Spleen (tissue), 11 donors: ENCODE measurements around the gene RASSF7. TPM values are rescaled to one million over a fixed set of nuclear protein-coding genes. Genes with fewer than 3 reads are reported as not detected.

Experiments used
- DNase-seq: peaks from one replicate; pipeline ENCODE4 v3.0.0-alpha.2; 2020
- H3K27ac ChIP-seq, 8 donors: fragments of 200-600 bp; sonication (generic) in 7 of 8; 1 replicate in 4 of 8; 2 replicates in 4 of 8; pipeline versions ENCODE4 v1.5.0 to v1.8.0; 2016 to 2021; ENCODE audit warnings: inconsistent platforms in 4 of 8, mild to moderate bottlenecking in 4 of 8, moderate library complexity in 1 of 8
- H3K27me3 ChIP-seq, 7 donors: fragments of 200-600 bp; sonication (generic) in 6 of 7; replicated peaks in 1 of 7; 1 replicate in 4 of 7; 2 replicates in 3 of 7; pipeline versions ENCODE4 v1.5.0 to v1.8.0; 2016 to 2021; ENCODE audit warnings: inconsistent platforms in 3 of 7, mild to moderate bottlenecking in 1 of 7
- H3K36me3 ChIP-seq, 6 donors: fragments of 200-600 bp; sonication (generic) in 5 of 6; 1 replicate in 4 of 6; 2 replicates in 2 of 6; pipeline versions ENCODE4 v1.5.0 to v1.8.0; 2016 to 2021; ENCODE audit warnings: inconsistent platforms in 2 of 6
- H3K4me1 ChIP-seq, 6 donors: fragments of 200-600 bp; sonication (generic) in 5 of 6; 1 replicate in 3 of 6; 2 replicates in 3 of 6; pipeline versions ENCODE4 v1.5.0 to v1.8.0; 2016 to 2021; ENCODE audit warnings: inconsistent platforms in 3 of 6
- H3K4me3 ChIP-seq, 8 donors: fragments of 200-600 bp; sonication (generic) in 7 of 8; 1 replicate in 4 of 8; 2 replicates in 4 of 8; pipeline versions ENCODE4 v1.5.0 to v1.8.0; 2016 to 2021; ENCODE audit warnings: inconsistent platforms in 4 of 8, mild to moderate bottlenecking in 4 of 8, moderate library complexity in 2 of 8
- H3K9me3 ChIP-seq, 8 donors: fragments of 200-600 bp; sonication (generic) in 7 of 8; 1 replicate in 4 of 8; 2 replicates in 4 of 8; pipeline versions ENCODE4 v1.5.0 to v1.8.0; 2016 to 2021; ENCODE audit warnings: inconsistent platforms in 4 of 8
- CTCF ChIP-seq, 11 experiments: fragments of 200-600 bp in 7 of 11; fragments of 450-650 bp in 4 of 11; sonication (generic) in 4 of 11; IDR thresholded peaks in 8 of 11; conservative IDR thresholded peaks in 3 of 11; 1 replicate in 7 of 11; 2 replicates in 4 of 11; pipeline versions ENCODE4 v1.4.0 to v1.8.0; 2016 to 2021; ENCODE audit warnings: antibody characterized with exemption in 11 of 11, inconsistent platforms in 4 of 11, mild to moderate bottlenecking in 1 of 11
- POLR2A ChIP-seq, 3 donors: fragments of 450-650 bp; IDR thresholded peaks; one replicate each; pipeline ENCODE4 v1.5.1; 2017; ENCODE audit warnings: antibody characterized with exemption in 3 of 3, mild to moderate bottlenecking in 1 of 3
- POLR2AphosphoS5 ChIP-seq, 3 donors: sonication (generic); formaldehyde crosslinking; IDR thresholded peaks; one replicate each; pipeline ENCODE4 v1.5.1; 2017; ENCODE audit warnings: antibody characterized with exemption in 3 of 3
- whole genome bisulfite sequencing, 5 donors: extraction: QIAGEN DNeasy Blood & Tissue Kit in 3 of 5; methylation state at CpG; one replicate each; pipeline versions ENCODE4 v1.1.5 to v1.1.7; 2013 to 2018; 5-methylcytosine and 5-hydroxymethylcytosine counted together
- intact Hi-C: fragments of 100-400 bp; cut with DNase I; formaldehyde crosslinking; loops from one replicate; pipeline ENCODE4 v1.15.0; 2023; ENCODE audit warnings: low total_unique reads
- polyA plus RNA-seq, 3 donors: library from polyadenylated mRNA; stranded (reverse); fragments of 200-250 nt; gene quantifications; one replicate each; pipeline ENCODE4 v1.2.1, GENCODE V29; 2013
- total RNA-seq, 7 donors: library from RNA; depleted of rRNA in 3 of 7; stranded (reverse); fragments of >200 nt in 3 of 7; fragmentation: NEBNext Ultra II Directional in 4 of 7; extraction: Animal tissue kit (Norgen Biotek cat#: 25700) in 4 of 7; gene quantifications; one replicate each; pipeline versions ENCODE4 v1.1.0 to v1.2.1, GENCODE V29; 2016 to 2021
- donor health status: healthy with polysubstance abuse.
- donor health status: DM: no; HTN: no; CAD: no; lungs with moderate emphysema.
- donor health status: DM: no; HTN: no; CAD: no.
- donor health status: Bipolar disorder and iron deficiency.
- donor health status: healthy.
- donor health status: DM: no; HTN: no; CAD: no.
- donor health status: DM: yes; HTN: yes; CAD: no.

Gene RASSF7
- total and polyA plus RNA-seq, 10 donors = 8.3 to 39.6 (median 26.6) TPM

- Histone ChIP-seq H3K4me1 (peaks cover 31 to 73% (median 60%) of the 10 kb centered on the region in 6 donors), H3K4me3 (peak overlapping the region; percentile 68 to 94 (median 84)), H3K27me3 (peaks cover 0 to 19% (median 14%) of the 10 kb centered on the region in 7 donors), H3K27ac (peak overlapping the region in 6 of 8 donors; percentile 13 to 96 (median 93)), H3K9me3 (no peaks in the 10 kb centered on the region), H3K36me3 (peaks cover 0 to 25% (median 7%) of the 10 kb centered on the region in 6 donors)
- peak; percentile 90 for DNase-seq
- intact Hi-C loops = no loop called here
- WGBS, 5 donors = 6 to 16% (median 9%) methylated on average over 19 to 46 of the region's 48 CpGs
- TF ChIP-seq POLR2A (IDR thresholded peaks at IDR 0.05) = no peak
- TF ChIP-seq POLR2AphosphoS5 (IDR thresholded peaks at IDR 0.05) = no peak
- no peak for TF ChIP-seq CTCF (IDR thresholded peaks at IDR 0.05 in 8 of 11, conservative IDR thresholded peaks at IDR 0.05 in 3 of 11)
These were observed 16.2 kb downstream of the RASSF7 start for GRCh38 chr11:576811-577610.

DNA sequence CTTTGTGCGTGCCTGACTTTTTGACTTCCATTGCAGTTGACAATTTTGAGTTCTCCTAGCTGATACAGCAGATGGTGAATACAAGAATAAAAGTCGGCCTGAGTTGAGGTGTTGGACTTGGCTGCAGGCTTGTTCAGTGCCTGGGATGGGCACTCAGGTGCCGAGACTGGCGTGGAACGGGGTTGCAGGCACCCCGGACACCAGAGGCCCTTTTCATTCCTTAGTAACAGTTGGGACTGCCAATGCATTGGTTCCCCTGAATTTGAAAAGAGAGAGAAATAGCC, 16.8 kb downstream of the RASSF7 start:
- WGBS, 5 donors = 65 to 80% (median 71%) methylated on average over 6 of the region's 6 CpGs
- DNase-seq = no peak
- H3K4me3 ChIP-seq = peak overlapping the region; percentile 68 to 94 (median 84)
- H3K9me3 ChIP-seq = no peaks in the 10 kb centered on the region
- H3K4me1 ChIP-seq = peaks cover 31 to 76% (median 60%) of the 10 kb centered on the region in 6 donors
- intact Hi-C loops = no loop called here
- peak overlapping the region in 2 of 8 donors; percentile 90 to 96 for H3K27ac ChIP-seq
- H3K36me3 ChIP-seq = peaks cover 0 to 30% (median 12%) of the 10 kb centered on the region in 6 donors
- H3K27me3 ChIP-seq = peaks cover 0 to 19% (median 14%) of the 10 kb centered on the region in 7 donors
- no peak for TF ChIP-seq POLR2AphosphoS5 (IDR thresholded peaks at IDR 0.05)

DNA sequence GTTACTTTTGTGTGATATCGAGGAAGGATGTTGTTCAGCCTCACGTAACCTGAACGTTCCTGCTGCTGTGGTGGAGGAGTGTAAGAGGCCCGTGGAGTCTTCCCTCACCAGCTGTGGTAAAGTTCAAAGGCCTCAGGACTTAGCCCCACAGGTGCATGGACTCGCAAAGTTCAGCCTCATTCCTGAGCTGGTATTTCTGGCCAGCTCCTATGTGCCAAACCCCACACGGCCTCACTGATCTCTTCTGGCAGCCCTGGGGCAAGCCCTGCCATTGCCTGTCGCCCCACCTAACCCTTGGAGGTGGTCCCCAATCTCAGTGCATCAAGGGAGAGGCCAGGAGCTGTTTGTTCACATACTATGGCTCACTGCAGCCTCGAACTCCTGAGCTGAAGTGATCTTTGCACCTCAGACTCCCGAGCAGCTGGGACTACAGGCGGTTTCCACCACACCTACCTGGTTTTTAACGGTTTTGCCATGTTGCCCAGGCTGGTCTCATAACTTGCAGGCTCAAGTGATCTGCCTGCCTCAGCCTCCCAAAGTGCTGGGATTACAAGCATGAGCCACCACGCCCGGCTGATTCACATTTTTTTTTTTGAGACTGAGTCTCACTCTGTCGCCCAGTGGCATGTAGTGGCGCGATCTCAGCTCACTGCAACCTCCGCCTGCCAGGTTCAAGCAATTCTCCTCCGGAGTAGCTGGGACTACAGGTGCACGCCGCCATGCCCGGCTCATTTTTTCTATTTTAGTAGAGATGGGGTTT, 17.7 kb downstream of the RASSF7 start:
- intact Hi-C loops = no loop called here
- DNase-seq = no peak
- peak overlapping the region in 5 of 8 donors; percentile 82 to 94 (median 84) for H3K4me3 ChIP-seq
- no peak for TF ChIP-seq POLR2A (IDR thresholded peaks at IDR 0.05)
- no peak for TF ChIP-seq POLR2AphosphoS5 (IDR thresholded peaks at IDR 0.05)
- no peak for TF ChIP-seq CTCF (IDR thresholded peaks at IDR 0.05 in 8 of 11, conservative IDR thresholded peaks at IDR 0.05 in 3 of 11)
- H3K9me3 ChIP-seq = no peaks in the 10 kb centered on the region
- WGBS, 5 donors = 70 to 82% (median 76%) methylated on average over 20 to 21 of the region's 21 CpGs
- H3K27me3 ChIP-seq = peaks cover 0 to 16% (median 14%) of the 10 kb centered on the region in 7 donors
- H3K27ac ChIP-seq = no peak overlapping the region
- H3K36me3 ChIP-seq = peaks cover 0 to 39% (median 21%) of the 10 kb centered on the region in 6 donors
- H3K4me1 ChIP-seq = peaks cover 31 to 73% (median 60%) of the 10 kb centered on the region in 6 donors

DNA sequence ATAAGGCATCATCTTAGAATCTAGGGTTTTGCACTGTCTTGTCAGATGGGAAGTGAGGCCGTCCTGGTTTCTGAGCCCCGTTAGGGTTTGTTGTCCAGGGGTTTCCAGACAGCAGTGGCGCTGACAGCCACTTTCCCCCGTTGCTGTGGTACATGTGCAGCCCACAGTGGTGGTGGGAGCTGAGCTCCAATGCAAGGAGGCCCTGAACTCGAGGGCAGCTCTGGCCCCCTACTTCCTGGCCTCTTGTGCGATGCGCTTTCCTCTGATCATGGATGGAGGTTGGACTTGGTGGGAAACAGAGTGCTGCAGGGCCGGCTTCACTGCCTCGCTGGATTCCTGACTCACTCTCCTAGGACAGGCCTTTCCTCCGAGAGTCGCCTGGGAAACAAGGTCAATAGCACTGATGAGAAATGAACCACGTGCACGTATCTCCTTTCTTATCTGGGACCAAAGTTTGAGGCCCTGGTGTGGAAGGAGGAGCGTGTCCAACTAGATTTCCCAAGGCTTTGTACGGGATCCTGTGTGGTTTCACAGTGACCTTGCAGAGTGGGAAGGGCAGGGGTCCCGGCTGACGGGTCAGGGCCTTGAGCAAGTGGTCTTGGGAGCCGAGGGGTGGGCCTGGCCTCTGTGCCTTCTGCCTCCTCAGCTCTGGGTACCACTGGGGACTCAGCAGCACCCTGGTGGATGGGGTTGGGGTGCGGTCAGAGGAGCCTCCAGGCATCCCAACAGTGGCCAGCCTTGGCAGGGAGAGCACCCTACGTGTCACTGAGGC, 19.2 kb downstream of the RASSF7 start:
- intact Hi-C loops = no loop called here
- H3K4me1 ChIP-seq = peaks cover 31 to 62% (median 52%) of the 10 kb centered on the region in 6 donors
- 71 to 81% (median 78%) methylated on average over 16 to 20 of the region's 20 CpGs for WGBS, 5 donors
- H3K4me3 ChIP-seq = no peak overlapping the region
- TF ChIP-seq CTCF (IDR thresholded peaks at IDR 0.05 in 8 of 11, conservative IDR thresholded peaks at IDR 0.05 in 3 of 11) = no peak
- TF ChIP-seq POLR2A (IDR thresholded peaks at IDR 0.05) = no peak
- no peaks in the 10 kb centered on the region for H3K9me3 ChIP-seq
- peaks cover 0 to 55% (median 33%) of the 10 kb centered on the region in 6 donors for H3K36me3 ChIP-seq
- H3K27me3 ChIP-seq = peaks cover 0 to 6% (median 5%) of the 10 kb centered on the region in 7 donors
- DNase-seq = no peak
- no peak overlapping the region for H3K27ac ChIP-seq
